Thyroid gland (tissue), 4 donors: ENCODE results near the gene ARHGAP45.

Experiments
- POLR2A ChIP-seq, 2 donors: fragments of 450-650 bp; IDR thresholded peaks; one replicate each; pipeline ENCODE4 v1.6.1; 2017; ENCODE audit warnings: antibody characterized with exemption in 2 of 2, mild to moderate bottlenecking in 2 of 2, moderate library complexity in 1 of 2
- TF ChIP-seq, protein P1 (sequence below), 6 experiments: fragments of 200-600 bp in 3 of 6; fragments of 450-650 bp in 3 of 6; sonication (generic) in 3 of 6; IDR thresholded peaks; one replicate each; pipeline ENCODE4 v1.5.1; 2016 to 2019; ENCODE audit warnings: antibody characterized with exemption in 6 of 6, mild to moderate bottlenecking in 2 of 6, inconsistent platforms in 1 of 6, moderate library complexity in 1 of 6

GRCh38 chr19:1063909-1064660, 2.9 kb upstream of the ARHGAP45 start:
- TF ChIP-seq, protein P1, sequence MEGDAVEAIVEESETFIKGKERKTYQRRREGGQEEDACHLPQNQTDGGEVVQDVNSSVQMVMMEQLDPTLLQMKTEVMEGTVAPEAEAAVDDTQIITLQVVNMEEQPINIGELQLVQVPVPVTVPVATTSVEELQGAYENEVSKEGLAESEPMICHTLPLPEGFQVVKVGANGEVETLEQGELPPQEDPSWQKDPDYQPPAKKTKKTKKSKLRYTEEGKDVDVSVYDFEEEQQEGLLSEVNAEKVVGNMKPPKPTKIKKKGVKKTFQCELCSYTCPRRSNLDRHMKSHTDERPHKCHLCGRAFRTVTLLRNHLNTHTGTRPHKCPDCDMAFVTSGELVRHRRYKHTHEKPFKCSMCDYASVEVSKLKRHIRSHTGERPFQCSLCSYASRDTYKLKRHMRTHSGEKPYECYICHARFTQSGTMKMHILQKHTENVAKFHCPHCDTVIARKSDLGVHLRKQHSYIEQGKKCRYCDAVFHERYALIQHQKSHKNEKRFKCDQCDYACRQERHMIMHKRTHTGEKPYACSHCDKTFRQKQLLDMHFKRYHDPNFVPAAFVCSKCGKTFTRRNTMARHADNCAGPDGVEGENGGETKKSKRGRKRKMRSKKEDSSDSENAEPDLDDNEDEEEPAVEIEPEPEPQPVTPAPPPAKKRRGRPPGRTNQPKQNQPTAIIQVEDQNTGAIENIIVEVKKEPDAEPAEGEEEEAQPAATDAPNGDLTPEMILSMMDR (IDR thresholded peaks at IDR 0.05) = no peak
- TF ChIP-seq POLR2A (IDR thresholded peaks at IDR 0.05) = no peak
